Stomach (tissue), 9 donors: Measurements from ENCODE around the gene EIF5B. TPM values are rescaled to one million over a fixed set of nuclear protein-coding genes. Genes with fewer than 3 reads are reported as not detected.
"Not testable (repeated sequence)": the region's sequence is repeated elsewhere in the genome, so short reads cannot be mapped to it uniquely, and the experiment has no call there.

Source experiments
- DNase-seq, 2 donors: peaks; one replicate each; pipeline versions ENCODE4 v3.0.0 to v3.0.0-alpha.2; 2013 to 2019
- H3K27ac ChIP-seq, 5 donors: fragments of 200-600 bp in 4 of 5; sonication (generic) in 4 of 5; one replicate each; pipeline ENCODE4 v1.5.1; 2013 to 2019; ENCODE audit warnings: mild to moderate bottlenecking in 1 of 5, moderate library complexity in 1 of 5
- H3K27me3 ChIP-seq, 3 donors: fragments of 200-600 bp; sonication (generic); one replicate each; pipeline ENCODE4 v1.5.1; 2017 to 2019; ENCODE audit warnings: mixed run types in 1 of 3
- H3K36me3 ChIP-seq, 4 donors: fragments of 200-600 bp; sonication (generic); 1 replicate in 3 of 4; 2 replicates in 1 of 4; pipeline ENCODE4 v1.5.1; 2016 to 2019
- H3K4me1 ChIP-seq, 4 donors: fragments of 200-600 bp; sonication (generic); one replicate each; pipeline ENCODE4 v1.5.1; 2016 to 2019
- H3K4me3 ChIP-seq, 4 donors: fragments of 200-600 bp; sonication (generic) in 3 of 4; one replicate each; pipeline ENCODE4 v1.5.1; 2016 to 2019; ENCODE audit warnings: mild to moderate bottlenecking in 1 of 4
- H3K9me3 ChIP-seq, 4 donors: fragments of 200-600 bp; sonication (generic); one replicate each; pipeline ENCODE4 v1.5.1; 2016 to 2019
- EP300 ChIP-seq: sonication (generic); formaldehyde crosslinking; IDR thresholded peaks from one replicate; pipeline ENCODE4 v1.6.1; 2017; ENCODE audit warnings: antibody characterized with exemption
- POLR2A ChIP-seq, 4 donors: fragments of 450-650 bp; IDR thresholded peaks; one replicate each; pipeline ENCODE4 v1.6.1; 2016; ENCODE audit warnings: antibody characterized with exemption in 4 of 4, control low read depth in 2 of 4, mild to moderate bottlenecking in 1 of 4, moderate library complexity in 1 of 4
- POLR2AphosphoS5 ChIP-seq, 3 donors: sonication (generic); formaldehyde crosslinking; IDR thresholded peaks; one replicate each; pipeline ENCODE4 v1.6.1; 2016; ENCODE audit warnings: antibody characterized with exemption in 3 of 3
- WGBS, 5 donors: extraction: QIAGEN DNeasy Blood & Tissue Kit in 3 of 5; methylation state at CpG; one replicate each; pipeline versions ENCODE4 v1.1.5 to v1.1.7; 2013 to 2018; 5-methylcytosine and 5-hydroxymethylcytosine counted together
- intact Hi-C: fragments of 100-400 bp; cut with DNase I; formaldehyde crosslinking; loops from one replicate; pipeline ENCODE4 v1.15.1; 2023; ENCODE audit warnings: low total_unique reads
- polyA plus RNA-seq, 3 donors: library from polyadenylated mRNA; stranded (reverse); fragments of 200-250 nt; gene quantifications; one replicate each; pipeline ENCODE4 v1.2.3, GENCODE V29; 2013
- total RNA-seq, 5 donors: library from RNA; depleted of rRNA; stranded (reverse); fragments of >200 nt; gene quantifications; one replicate each; pipeline versions ENCODE4 v1.1.0 to v1.2.3, GENCODE V29; 2014 to 2016
- TF ChIP-seq, protein P1 (sequence below), 7 experiments: fragments of 450-650 bp in 4 of 7; fragments of 200-600 bp in 3 of 7; sonication (generic) in 3 of 7; IDR thresholded peaks; one replicate each; pipeline ENCODE4 v1.5.1; 2016 to 2019; ENCODE audit warnings: antibody characterized with exemption in 7 of 7, control low read depth in 2 of 7, mild to moderate bottlenecking in 1 of 7
- donor health status: healthy with polysubstance abuse.
- donor health status: Bipolar disorder and iron deficiency.
- donor health status: healthy.

EIF5B gene
- total and polyA plus RNA-seq, 8 donors: 22.3 to 518 (median 45.1) TPM

GRCh38 chr2:99317161-99317872 is 19.9 kb upstream of the EIF5B start:
- H3K27ac ChIP-seq: no peak overlapping the region
- no peaks in the 10 kb centered on the region for H3K27me3 ChIP-seq
- no peaks in the 10 kb centered on the region for H3K9me3 ChIP-seq
- peaks cover 16 to 62% (median 58%) of the 10 kb centered on the region in 4 donors for H3K36me3 ChIP-seq
- no peak overlapping the region for H3K4me3 ChIP-seq
- 95 to 97% (median 96%) methylated on average over 9 of the region's 9 CpGs for WGBS, 5 donors
- TF ChIP-seq POLR2AphosphoS5 (IDR thresholded peaks at IDR 0.05) (no peak), EP300 (no peak), POLR2A (IDR thresholded peaks at IDR 0.05) (no peak)
- TF ChIP-seq, protein P1, sequence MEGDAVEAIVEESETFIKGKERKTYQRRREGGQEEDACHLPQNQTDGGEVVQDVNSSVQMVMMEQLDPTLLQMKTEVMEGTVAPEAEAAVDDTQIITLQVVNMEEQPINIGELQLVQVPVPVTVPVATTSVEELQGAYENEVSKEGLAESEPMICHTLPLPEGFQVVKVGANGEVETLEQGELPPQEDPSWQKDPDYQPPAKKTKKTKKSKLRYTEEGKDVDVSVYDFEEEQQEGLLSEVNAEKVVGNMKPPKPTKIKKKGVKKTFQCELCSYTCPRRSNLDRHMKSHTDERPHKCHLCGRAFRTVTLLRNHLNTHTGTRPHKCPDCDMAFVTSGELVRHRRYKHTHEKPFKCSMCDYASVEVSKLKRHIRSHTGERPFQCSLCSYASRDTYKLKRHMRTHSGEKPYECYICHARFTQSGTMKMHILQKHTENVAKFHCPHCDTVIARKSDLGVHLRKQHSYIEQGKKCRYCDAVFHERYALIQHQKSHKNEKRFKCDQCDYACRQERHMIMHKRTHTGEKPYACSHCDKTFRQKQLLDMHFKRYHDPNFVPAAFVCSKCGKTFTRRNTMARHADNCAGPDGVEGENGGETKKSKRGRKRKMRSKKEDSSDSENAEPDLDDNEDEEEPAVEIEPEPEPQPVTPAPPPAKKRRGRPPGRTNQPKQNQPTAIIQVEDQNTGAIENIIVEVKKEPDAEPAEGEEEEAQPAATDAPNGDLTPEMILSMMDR (IDR thresholded peaks at IDR 0.05): no peak
- no peaks in the 10 kb centered on the region for H3K4me1 ChIP-seq
- DNase-seq: no peak
- intact Hi-C loops: no loop called here

GRCh38 chr2:99317873-99318200 is 19.4 kb upstream of the EIF5B start:
- H3K4me3 ChIP-seq, H3K4me1 ChIP-seq, DNase-seq, H3K27ac ChIP-seq, H3K27me3 ChIP-seq, intact Hi-C loops, H3K9me3 ChIP-seq: not testable (repeated sequence)
- peaks cover 16 to 67% (median 63%) of the 10 kb centered on the region in 4 donors for H3K36me3 ChIP-seq
- WGBS, 5 donors: 96 to 99% (median 97%) methylated on average over 7 of the region's 7 CpGs

- TF ChIP-seq, protein P1 (IDR thresholded peaks at IDR 0.05): no peak
- TF ChIP-seq EP300 (no peak), POLR2A (IDR thresholded peaks at IDR 0.05) (no peak), POLR2AphosphoS5 (IDR thresholded peaks at IDR 0.05) (no peak)
- H3K36me3 ChIP-seq: peaks cover 45 to 100% (median 99%) of the 10 kb centered on the region in 4 donors
- intact Hi-C loops: no loop called here
Observed at GRCh38 chr2:99325384-99325783, 11.8 kb upstream of the EIF5B start.

GRCh38 chr2:99335911-99336803 is 1.0 kb upstream of the EIF5B start, which contains the start of gene TXNDC9:
Gene TXNDC9, minus strand, starts transcription at chr2:99336333. Its CDS starts 3,123 bp downstream, at chr2:99333210.
- intact Hi-C loops: loop anchor here (5.0 to 10.0 kb wide), 2 partner anchors 151 kb away; partner anchors contain the start of genes MITD1 and MRPL30
- Histone ChIP-seq H3K4me1 (peaks cover 11 to 58% (median 42%) of the 10 kb centered on the region in 4 donors), H3K27me3 (no peaks in the 10 kb centered on the region), H3K9me3 (no peaks in the 10 kb centered on the region), H3K4me3 (peak within 1 kb of the TSS; percentile 72 to 95 (median 83)), H3K36me3 (peaks cover 8 to 22% (median 20%) of the 10 kb centered on the region in 4 donors), H3K27ac (peak within 1 kb of the TSS; percentile 89 to 95 (median 93))
- TF ChIP-seq, protein P1 (IDR thresholded peaks at IDR 0.05): no peak
- TF ChIP-seq EP300 (no peak), POLR2AphosphoS5 (IDR thresholded peaks at IDR 0.05) (peak; percentile 76 to 97 (median 96)), POLR2A (IDR thresholded peaks at IDR 0.05) (peak in 1 of 4 donors; percentile 24)
- DNase-seq: peak; percentile 98 to 100
- 0 to 1% (median 0%) methylated on average over 32 to 60 of the region's 60 CpGs for whole genome bisulfite sequencing, 5 donors

More at GRCh38 chr2:99325384-99325783, 11.8 kb upstream of the EIF5B start:
- no peaks in the 10 kb centered on the region for H3K27me3 ChIP-seq
- whole genome bisulfite sequencing, 5 donors: 94 to 97% (median 97%) methylated on average over 5 of the region's 5 CpGs
- H3K27ac ChIP-seq: no peak overlapping the region
- no peaks in the 10 kb centered on the region for H3K4me1 ChIP-seq
- no peak overlapping the region for H3K4me3 ChIP-seq
- DNase-seq: no peak
- H3K9me3 ChIP-seq: no peaks in the 10 kb centered on the region
